Measurements from ENCODE around the gene DOCK3. TPM values are rescaled to one million over a fixed set of nuclear protein-coding genes. Genes with fewer than 3 reads are reported as not detected.
A peak's percentile ranks its signal among the peaks of the same experiment; 100 is the strongest.

DOCK3 gene
- total RNA-seq, 1 experiment from 2014 or later: 8.3 TPM

- Mint-ChIP-seq H3K9me3 (no peaks in the 10 kb centered on the region), H3K4me3 (peak overlapping the region; percentile 67 to 84), H3K27ac (peak overlapping the region in 1 of 3 experiments; percentile 54; a peak in 2 of 7 replicates), H3K36me3 (ENCODE audit: insufficient read depth in 1 of 3, low read depth in 3 of 3) (no peaks in the 10 kb centered on the region; a peak in 2 of 7 replicates), H3K27me3 (ENCODE audit: low read depth) (peaks cover 24% of the 10 kb centered on the region), H3K4me1 (peaks cover 41 to 43% of the 10 kb centered on the region in 2 experiments)
- Histone ChIP-seq H3K4me1 (ENCODE audit: insufficient read depth, low read length) (no peaks in the 10 kb centered on the region), H2BK20ac (ENCODE audit: low read depth, low read length, poor library complexity, severe bottlenecking) (no peak overlapping the region), H3K27ac (ENCODE audit: insufficient read length, low read depth, low read length) (no peak overlapping the region), H2BK15ac (ENCODE audit: low read depth, low read length) (no peak overlapping the region), H3K9ac (ENCODE audit: extremely low read depth, insufficient read length, low read length) (no peak overlapping the region), H3K4ac (ENCODE audit: low read depth, low read length) (no peak overlapping the region), H3K4me2 (ENCODE audit: insufficient read depth, insufficient read length, low read length) (peak overlapping the region; percentile 20), H2AFZ (ENCODE audit: low read length) (no peak overlapping the region), H2BK5ac (ENCODE audit: insufficient read length, low read length) (no peak overlapping the region), H4K8ac (replicated peaks; ENCODE audit: insufficient read length, low read depth, low read length) (no peak overlapping the region), H3K23me2 (ENCODE audit: insufficient read length, low read depth, low read length, poor library complexity, severe bottlenecking) (peaks cover 4% of the 10 kb centered on the region), H3K18ac (ENCODE audit: insufficient read length, low read depth, low read length) (no peak overlapping the region), H4K20me1 (ENCODE audit: control insufficient read depth, insufficient read depth, insufficient read length) (no peaks in the 10 kb centered on the region), H2BK12ac (ENCODE audit: insufficient read length, low read depth, low read length) (no peak overlapping the region), H3K23ac (ENCODE audit: insufficient read length, low read depth, low read length) (no peak overlapping the region), H3K27me3 (ENCODE audit: insufficient read depth, low read length) (peaks cover 3% of the 10 kb centered on the region; the same call in 1 of the 2 replicates), H3K9me3 (ENCODE audit: control insufficient read depth, low read depth, low read length) (no peaks in the 10 kb centered on the region), H4K5ac (ENCODE audit: insufficient read length, low read depth, low read length) (no peak overlapping the region), H2AK5ac (ENCODE audit: insufficient read length, low read length) (no peak overlapping the region), H3K14ac (ENCODE audit: insufficient read depth, low read length) (no peak overlapping the region), H2BK120ac (ENCODE audit: low read depth, low read length, poor library complexity, severe bottlenecking) (no peak overlapping the region), H3K56ac (ENCODE audit: insufficient read length, low read depth, low read length) (no peak overlapping the region), H3T11ph (ENCODE audit: low read length) (no peak overlapping the region), H4K91ac (ENCODE audit: insufficient read length, low read depth, low read length) (no peak overlapping the region), H3K79me2 (ENCODE audit: insufficient read depth, low read length) (no peaks in the 10 kb centered on the region), H3K79me1 (ENCODE audit: insufficient read depth, low read depth, low read length, poor library complexity, severe bottlenecking) (no peaks in the 10 kb centered on the region)
- WGBS (ENCODE audit: extremely low coverage, insufficient read length, low lambda C conversion rate): no CpG with 5 or more reads among the region's 7 CpGs
- TF ChIP-seq, protein P1, sequence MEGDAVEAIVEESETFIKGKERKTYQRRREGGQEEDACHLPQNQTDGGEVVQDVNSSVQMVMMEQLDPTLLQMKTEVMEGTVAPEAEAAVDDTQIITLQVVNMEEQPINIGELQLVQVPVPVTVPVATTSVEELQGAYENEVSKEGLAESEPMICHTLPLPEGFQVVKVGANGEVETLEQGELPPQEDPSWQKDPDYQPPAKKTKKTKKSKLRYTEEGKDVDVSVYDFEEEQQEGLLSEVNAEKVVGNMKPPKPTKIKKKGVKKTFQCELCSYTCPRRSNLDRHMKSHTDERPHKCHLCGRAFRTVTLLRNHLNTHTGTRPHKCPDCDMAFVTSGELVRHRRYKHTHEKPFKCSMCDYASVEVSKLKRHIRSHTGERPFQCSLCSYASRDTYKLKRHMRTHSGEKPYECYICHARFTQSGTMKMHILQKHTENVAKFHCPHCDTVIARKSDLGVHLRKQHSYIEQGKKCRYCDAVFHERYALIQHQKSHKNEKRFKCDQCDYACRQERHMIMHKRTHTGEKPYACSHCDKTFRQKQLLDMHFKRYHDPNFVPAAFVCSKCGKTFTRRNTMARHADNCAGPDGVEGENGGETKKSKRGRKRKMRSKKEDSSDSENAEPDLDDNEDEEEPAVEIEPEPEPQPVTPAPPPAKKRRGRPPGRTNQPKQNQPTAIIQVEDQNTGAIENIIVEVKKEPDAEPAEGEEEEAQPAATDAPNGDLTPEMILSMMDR (conservative IDR thresholded peaks at IDR 0.05): peak; percentile 34; the same call in 1 of the 3 replicates
- no peak for DNase-seq
Observed at GRCh38 chr3:50676031-50676705, 1.4 kb downstream of the DOCK3 start.

Measured in H9 (cell line).